ENCODE measurements around the gene PLXNC1.

- TF ChIP-seq POLR2A (IDR thresholded peaks at IDR 0.05) (no peak), CTCF (IDR thresholded peaks at IDR 0.05) (no peak)
Measured at GRCh38 chr12:94245631-94246383, 97.4 kb downstream of the PLXNC1 start.
